Astrocyte (in vitro differentiated cells and primary cell): Measurements from ENCODE around the gene MKRN2.

Source experiments
- EZH2 ChIP-seq: IDR thresholded peaks from 2 replicates; pipeline ENCODE4 v1.6.1; 2012; ENCODE audit warnings: mild to moderate bottlenecking, low read length, inconsistent platforms; ENCODE audit not compliant: insufficient read depth
- TF ChIP-seq, protein P1 (sequence below): IDR thresholded peaks from 2 replicates; pipeline ENCODE4 v1.5.1; 2011; ENCODE audit warnings: low read depth, mild to moderate bottlenecking, inconsistent platforms, low read length, moderate library complexity; ENCODE audit not compliant: insufficient read depth

DNA sequence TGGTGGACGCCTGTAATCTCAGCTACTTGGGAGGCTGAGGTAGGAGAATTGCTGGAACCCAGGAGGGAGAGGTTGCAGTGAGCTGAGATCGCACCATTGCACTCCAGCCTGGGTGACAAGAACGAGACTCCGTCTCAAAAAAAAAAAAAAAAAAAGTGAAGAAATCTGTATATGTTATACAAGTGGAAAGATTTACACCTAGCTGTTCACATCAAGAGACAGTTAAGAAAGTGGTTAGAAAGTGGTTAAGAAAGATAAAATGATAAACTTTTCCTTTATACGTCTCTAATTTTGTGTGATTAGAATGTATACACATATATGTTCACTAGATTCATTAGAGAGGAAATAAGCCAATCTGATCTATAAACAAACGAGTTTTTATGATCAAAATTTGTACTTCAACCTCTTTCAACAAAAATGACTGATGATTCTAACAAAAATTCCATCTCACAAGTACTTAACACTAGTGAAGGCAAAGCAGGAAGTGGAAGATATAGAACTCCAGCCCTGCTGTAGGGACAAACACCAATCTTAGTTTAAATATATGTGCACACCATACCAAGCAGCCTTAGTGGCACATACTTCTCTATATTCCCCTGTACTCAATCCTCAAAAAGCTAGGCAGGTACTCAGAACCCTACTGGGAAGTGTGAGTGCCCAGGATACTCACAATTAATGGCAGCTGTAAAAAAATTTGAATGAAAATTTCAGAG lies 55.8 kb downstream of the MKRN2 start:
- TF ChIP-seq, protein P1, sequence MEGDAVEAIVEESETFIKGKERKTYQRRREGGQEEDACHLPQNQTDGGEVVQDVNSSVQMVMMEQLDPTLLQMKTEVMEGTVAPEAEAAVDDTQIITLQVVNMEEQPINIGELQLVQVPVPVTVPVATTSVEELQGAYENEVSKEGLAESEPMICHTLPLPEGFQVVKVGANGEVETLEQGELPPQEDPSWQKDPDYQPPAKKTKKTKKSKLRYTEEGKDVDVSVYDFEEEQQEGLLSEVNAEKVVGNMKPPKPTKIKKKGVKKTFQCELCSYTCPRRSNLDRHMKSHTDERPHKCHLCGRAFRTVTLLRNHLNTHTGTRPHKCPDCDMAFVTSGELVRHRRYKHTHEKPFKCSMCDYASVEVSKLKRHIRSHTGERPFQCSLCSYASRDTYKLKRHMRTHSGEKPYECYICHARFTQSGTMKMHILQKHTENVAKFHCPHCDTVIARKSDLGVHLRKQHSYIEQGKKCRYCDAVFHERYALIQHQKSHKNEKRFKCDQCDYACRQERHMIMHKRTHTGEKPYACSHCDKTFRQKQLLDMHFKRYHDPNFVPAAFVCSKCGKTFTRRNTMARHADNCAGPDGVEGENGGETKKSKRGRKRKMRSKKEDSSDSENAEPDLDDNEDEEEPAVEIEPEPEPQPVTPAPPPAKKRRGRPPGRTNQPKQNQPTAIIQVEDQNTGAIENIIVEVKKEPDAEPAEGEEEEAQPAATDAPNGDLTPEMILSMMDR, result no peak
- no peak for TF ChIP-seq EZH2
